Mammary epithelial cell (primary cell): ENCODE measurements around the gene IRX5.

Experiments
- EZH2 ChIP-seq: IDR thresholded peaks from 2 replicates; pipeline ENCODE4 v1.6.1; 2012; ENCODE audit warnings: low read length, inconsistent platforms, borderline replicate concordance
- TF ChIP-seq, protein P1 (sequence below), 2 donors: IDR thresholded peaks in 1 of 2; conservative IDR thresholded peaks in 1 of 2; 2 replicates each; pipeline ENCODE4 v1.5.1; 2011 to 2012; ENCODE audit warnings: inconsistent platforms in 2 of 2, low read length in 2 of 2, mild to moderate bottlenecking in 2 of 2, control low read depth in 1 of 2, low read depth in 1 of 2; ENCODE audit not compliant: insufficient read depth in 1 of 2; ENCODE audit errors: extremely low read depth in 1 of 2

DNA sequence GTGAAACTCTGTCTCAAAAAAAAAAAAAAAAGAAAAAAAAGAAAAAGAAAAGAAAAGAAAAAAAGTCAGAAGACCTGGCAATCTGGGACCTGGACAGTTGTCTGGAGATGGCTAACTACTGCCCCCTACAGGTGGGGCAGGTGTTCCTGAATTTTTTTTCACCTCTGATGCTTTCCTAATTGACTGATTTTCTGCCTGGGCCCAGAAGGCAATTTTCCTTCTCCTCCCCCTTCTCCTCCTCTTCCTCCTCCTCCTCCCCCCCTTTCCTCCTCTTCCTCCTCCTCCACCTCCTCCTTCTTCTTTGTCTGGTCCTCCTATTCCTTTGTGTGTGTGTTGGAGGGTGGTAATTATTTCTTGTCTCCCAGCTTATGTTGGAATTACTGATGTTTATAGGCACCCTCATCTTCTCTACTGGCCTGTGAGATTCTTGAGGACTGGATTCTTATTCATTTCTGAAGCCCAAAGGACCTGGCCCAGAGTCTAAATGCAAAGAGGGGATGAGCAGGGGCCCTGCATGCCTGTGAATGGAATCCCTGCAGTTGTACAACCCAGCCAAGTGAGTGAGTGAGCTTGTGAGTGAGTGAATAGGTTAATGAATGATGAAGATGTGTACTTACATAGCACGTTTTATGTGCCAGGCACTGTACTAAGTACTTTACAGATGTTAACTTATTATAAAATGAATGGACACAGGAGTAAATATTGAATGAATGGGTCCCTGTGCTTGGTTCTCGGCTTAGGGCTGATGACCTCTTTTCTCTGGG lies 26.9 kb downstream of the IRX5 start:
- TF ChIP-seq, protein P1, sequence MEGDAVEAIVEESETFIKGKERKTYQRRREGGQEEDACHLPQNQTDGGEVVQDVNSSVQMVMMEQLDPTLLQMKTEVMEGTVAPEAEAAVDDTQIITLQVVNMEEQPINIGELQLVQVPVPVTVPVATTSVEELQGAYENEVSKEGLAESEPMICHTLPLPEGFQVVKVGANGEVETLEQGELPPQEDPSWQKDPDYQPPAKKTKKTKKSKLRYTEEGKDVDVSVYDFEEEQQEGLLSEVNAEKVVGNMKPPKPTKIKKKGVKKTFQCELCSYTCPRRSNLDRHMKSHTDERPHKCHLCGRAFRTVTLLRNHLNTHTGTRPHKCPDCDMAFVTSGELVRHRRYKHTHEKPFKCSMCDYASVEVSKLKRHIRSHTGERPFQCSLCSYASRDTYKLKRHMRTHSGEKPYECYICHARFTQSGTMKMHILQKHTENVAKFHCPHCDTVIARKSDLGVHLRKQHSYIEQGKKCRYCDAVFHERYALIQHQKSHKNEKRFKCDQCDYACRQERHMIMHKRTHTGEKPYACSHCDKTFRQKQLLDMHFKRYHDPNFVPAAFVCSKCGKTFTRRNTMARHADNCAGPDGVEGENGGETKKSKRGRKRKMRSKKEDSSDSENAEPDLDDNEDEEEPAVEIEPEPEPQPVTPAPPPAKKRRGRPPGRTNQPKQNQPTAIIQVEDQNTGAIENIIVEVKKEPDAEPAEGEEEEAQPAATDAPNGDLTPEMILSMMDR (conservative IDR thresholded peaks at IDR 0.05 in 1 of 2, IDR thresholded peaks at IDR 0.05 in 1 of 2; ENCODE audit: extremely low read depth in 1 of 2, insufficient read depth in 1 of 2, low read depth in 1 of 2, low read length in 2 of 2), result peak; percentile 68 to 82
- TF ChIP-seq EZH2, result no peak
